VCaP (cell line): Measurements from ENCODE around the gene OSCP1.
A peak's percentile ranks its signal among the peaks of the same experiment; 100 is the strongest.

ENCODE experiments used
- H3K27ac ChIP-seq: fragments of 450-650 bp; 2 replicates; pipeline ENCODE4 v1.5.1; 2017
- TF ChIP-seq, protein P1 (sequence below): fragments of 450-650 bp; conservative IDR thresholded peaks from 2 replicates; pipeline ENCODE4 v1.5.1; 2017; ENCODE audit warnings: mild to moderate bottlenecking, moderate library complexity

Gene OSCP1

GRCh38 chr1:36442337-36442736 is 7.9 kb downstream of the OSCP1 start:
- no peak overlapping the region for H3K27ac ChIP-seq
- TF ChIP-seq, protein P1, sequence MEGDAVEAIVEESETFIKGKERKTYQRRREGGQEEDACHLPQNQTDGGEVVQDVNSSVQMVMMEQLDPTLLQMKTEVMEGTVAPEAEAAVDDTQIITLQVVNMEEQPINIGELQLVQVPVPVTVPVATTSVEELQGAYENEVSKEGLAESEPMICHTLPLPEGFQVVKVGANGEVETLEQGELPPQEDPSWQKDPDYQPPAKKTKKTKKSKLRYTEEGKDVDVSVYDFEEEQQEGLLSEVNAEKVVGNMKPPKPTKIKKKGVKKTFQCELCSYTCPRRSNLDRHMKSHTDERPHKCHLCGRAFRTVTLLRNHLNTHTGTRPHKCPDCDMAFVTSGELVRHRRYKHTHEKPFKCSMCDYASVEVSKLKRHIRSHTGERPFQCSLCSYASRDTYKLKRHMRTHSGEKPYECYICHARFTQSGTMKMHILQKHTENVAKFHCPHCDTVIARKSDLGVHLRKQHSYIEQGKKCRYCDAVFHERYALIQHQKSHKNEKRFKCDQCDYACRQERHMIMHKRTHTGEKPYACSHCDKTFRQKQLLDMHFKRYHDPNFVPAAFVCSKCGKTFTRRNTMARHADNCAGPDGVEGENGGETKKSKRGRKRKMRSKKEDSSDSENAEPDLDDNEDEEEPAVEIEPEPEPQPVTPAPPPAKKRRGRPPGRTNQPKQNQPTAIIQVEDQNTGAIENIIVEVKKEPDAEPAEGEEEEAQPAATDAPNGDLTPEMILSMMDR = no peak

DNA sequence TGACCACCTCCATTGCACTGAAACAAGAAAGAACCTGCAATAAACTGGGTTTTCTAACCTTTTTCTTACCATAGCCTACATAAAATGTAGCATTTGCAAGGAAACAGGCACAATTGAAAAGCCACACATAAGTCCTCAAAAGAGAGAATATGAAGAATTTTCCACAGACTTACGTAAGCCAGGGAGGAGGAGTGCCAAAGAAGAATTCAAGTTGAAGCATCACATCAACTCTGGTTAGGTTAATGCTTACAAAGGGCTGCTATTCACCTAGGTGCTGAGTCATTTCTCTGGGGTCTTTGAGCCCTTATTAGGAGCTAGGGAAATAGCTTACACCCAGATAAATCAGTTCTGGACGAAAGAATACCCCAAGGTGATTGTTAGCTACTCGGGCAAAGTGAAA is 9.6 kb downstream of the OSCP1 start:
- H3K27ac ChIP-seq = no peak overlapping the region
- TF ChIP-seq, protein P1 = no peak

- TF ChIP-seq, protein P1 = no peak
- H3K27ac ChIP-seq = no peak overlapping the region
Observed at GRCh38 chr1:36440044-36440443, 10.2 kb downstream of the OSCP1 start.

- H3K27ac ChIP-seq = no peak overlapping the region
- TF ChIP-seq, protein P1 = no peak
Observed at GRCh38 chr1:36438715-36439114, 11.5 kb downstream of the OSCP1 start.

DNA sequence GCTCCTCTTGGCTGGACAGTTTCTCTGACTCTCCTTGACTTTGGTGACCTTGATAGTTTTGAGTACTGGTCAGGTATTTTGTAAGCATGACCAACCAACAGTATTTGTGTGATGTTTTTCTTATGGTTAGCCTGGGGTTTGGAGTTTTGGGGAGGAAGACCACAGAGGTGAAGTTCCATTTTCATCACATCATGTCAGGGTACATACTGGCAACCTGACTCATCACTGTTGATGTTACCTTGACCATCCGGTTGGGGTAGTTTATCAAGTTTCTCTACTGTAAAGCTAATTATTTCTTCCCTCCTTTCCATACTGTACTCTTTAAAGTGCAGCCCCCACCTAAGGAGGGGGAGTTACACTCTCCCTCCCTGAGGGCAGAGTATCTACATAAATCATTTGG is 13.4 kb downstream of the OSCP1 start:
- TF ChIP-seq, protein P1 = no peak
- H3K27ac ChIP-seq = no peak overlapping the region

- peak overlapping the region; percentile 44; the same call in 1 of the 2 replicates for H3K27ac ChIP-seq
- TF ChIP-seq, protein P1 = no peak
Observed at GRCh38 chr1:36433102-36433501, 17.1 kb downstream of the OSCP1 start.

- TF ChIP-seq, protein P1 = no peak
- peak overlapping the region; percentile 44; the same call in 1 of the 2 replicates for H3K27ac ChIP-seq
Observed at GRCh38 chr1:36432616-36433015, 17.6 kb downstream of the OSCP1 start.
